Measurements from ENCODE around the gene NF1.
A peak's percentile ranks its signal among the peaks of the same experiment; 100 is the strongest.

The NF1 gene

DNA sequence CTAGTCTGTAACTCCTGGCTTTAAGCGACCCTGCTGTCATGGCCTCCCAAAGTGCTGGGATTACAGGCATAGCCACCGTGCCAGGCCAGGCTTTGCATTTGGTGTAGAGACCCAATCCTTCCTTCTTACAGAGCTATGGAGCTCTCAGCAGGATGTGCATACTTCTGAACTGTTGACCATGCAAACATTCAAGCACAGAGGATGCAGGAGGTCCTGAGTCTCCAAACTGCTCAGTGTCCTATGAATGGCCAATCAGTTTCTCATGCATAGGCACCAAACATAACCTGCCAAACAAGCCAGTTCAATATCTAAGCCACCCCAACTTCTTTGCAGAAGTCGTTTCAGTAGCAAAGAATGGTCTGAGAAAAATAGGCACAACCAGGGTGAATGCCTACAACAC is 40.0 kb upstream of the NF1 start:
- H3K27ac ChIP-seq = no peak overlapping the region
- H3K36me3 ChIP-seq (ENCODE audit: insufficient read depth) = no peaks in the 10 kb centered on the region
- H3K27me3 ChIP-seq (ENCODE audit: insufficient read depth, low read depth) = no peaks in the 10 kb centered on the region
- H2AFZ ChIP-seq (ENCODE audit: low read depth) = no peak overlapping the region
- H3K4me3 ChIP-seq (IDR thresholded peaks at IDR 0.05; ENCODE audit: insufficient read depth, low read depth, low read length) = no peak overlapping the region
- H3K4me2 ChIP-seq = no peak overlapping the region
- H3K79me2 ChIP-seq (ENCODE audit: insufficient read depth, low read depth) = no peaks in the 10 kb centered on the region
- TF ChIP-seq CTCF (conservative IDR thresholded peaks at IDR 0.05; ENCODE audit: low read depth, low read length) = no peak
- no peaks in the 10 kb centered on the region for H4K20me1 ChIP-seq (ENCODE audit: insufficient read depth)
- H3K9ac ChIP-seq = no peak overlapping the region
- peaks cover 26% of the 10 kb centered on the region for H3K4me1 ChIP-seq (ENCODE audit: low read depth, poor library complexity, severe bottlenecking)

GRCh38 chr17:31058976-31059375 is 35.8 kb upstream of the NF1 start:
- Histone ChIP-seq H2AFZ (ENCODE audit: low read depth) (no peak overlapping the region), H3K36me3 (ENCODE audit: insufficient read depth) (no peaks in the 10 kb centered on the region)

GRCh38 chr17:31060791-31061550 is 33.8 kb upstream of the NF1 start:
- Histone ChIP-seq H3K4me2 (peak overlapping the region; percentile 70), H3K4me3 (IDR thresholded peaks at IDR 0.05; ENCODE audit: insufficient read depth, low read depth, low read length) (no peak overlapping the region), H3K36me3 (ENCODE audit: insufficient read depth) (no peaks in the 10 kb centered on the region), H4K20me1 (ENCODE audit: insufficient read depth) (no peaks in the 10 kb centered on the region), H3K27ac (peak overlapping the region; percentile 87), H2AFZ (ENCODE audit: low read depth) (peak overlapping the region; percentile 77), H3K79me2 (ENCODE audit: insufficient read depth, low read depth) (no peaks in the 10 kb centered on the region), H3K27me3 (ENCODE audit: insufficient read depth, low read depth) (no peaks in the 10 kb centered on the region), H3K4me1 (ENCODE audit: low read depth, poor library complexity, severe bottlenecking) (peaks cover 43% of the 10 kb centered on the region), H3K9ac (peak overlapping the region; percentile 39)
- TF ChIP-seq CTCF (conservative IDR thresholded peaks at IDR 0.05; ENCODE audit: low read depth, low read length) = no peak

More at GRCh38 chr17:31058976-31059375, 35.8 kb upstream of the NF1 start:
- Histone ChIP-seq H3K27me3 (ENCODE audit: insufficient read depth, low read depth) (no peaks in the 10 kb centered on the region), H3K9ac (no peak overlapping the region), H3K4me1 (ENCODE audit: low read depth, poor library complexity, severe bottlenecking) (peaks cover 43% of the 10 kb centered on the region), H3K27ac (no peak overlapping the region; the same call in 1 of the 2 replicates), H4K20me1 (ENCODE audit: insufficient read depth) (no peaks in the 10 kb centered on the region), H3K79me2 (ENCODE audit: insufficient read depth, low read depth) (no peaks in the 10 kb centered on the region), H3K4me3 (IDR thresholded peaks at IDR 0.05; ENCODE audit: insufficient read depth, low read depth, low read length) (no peak overlapping the region), H3K4me2 (no peak overlapping the region)
- TF ChIP-seq CTCF (conservative IDR thresholded peaks at IDR 0.05; ENCODE audit: low read depth, low read length) = no peak

- peak overlapping the region; percentile 39; the same call in 1 of the 2 replicates for H3K9ac ChIP-seq
- H3K4me2 ChIP-seq = peak overlapping the region; percentile 70
- H2AFZ ChIP-seq (ENCODE audit: low read depth) = peak overlapping the region; percentile 77
- no peaks in the 10 kb centered on the region for H3K27me3 ChIP-seq (ENCODE audit: insufficient read depth, low read depth)
- peak; percentile 68 for TF ChIP-seq CTCF (conservative IDR thresholded peaks at IDR 0.05; ENCODE audit: low read depth, low read length)
- H3K36me3 ChIP-seq (ENCODE audit: insufficient read depth) = no peaks in the 10 kb centered on the region
- H3K4me1 ChIP-seq (ENCODE audit: low read depth, poor library complexity, severe bottlenecking) = peaks cover 43% of the 10 kb centered on the region
- H3K4me3 ChIP-seq (IDR thresholded peaks at IDR 0.05; ENCODE audit: insufficient read depth, low read depth, low read length) = no peak overlapping the region
- H3K27ac ChIP-seq = peak overlapping the region; percentile 87
- H3K79me2 ChIP-seq (ENCODE audit: insufficient read depth, low read depth) = no peaks in the 10 kb centered on the region
- H4K20me1 ChIP-seq (ENCODE audit: insufficient read depth) = no peaks in the 10 kb centered on the region
These were observed 33.1 kb upstream of the NF1 start for GRCh38 chr17:31061678-31062077.
